GM23338 (cell line): ENCODE results near the gene PRDX6.

Experiments used
- EZH2phosphoT487 ChIP-seq: fragments of 200-600 bp; sonication (generic); IDR thresholded peaks from one replicate; pipeline ENCODE4 v1.8.1; 2018; ENCODE audit warnings: antibody characterized with exemption; ENCODE audit not compliant: unreplicated experiment
- TF ChIP-seq, protein P1 (sequence below), 2 experiments: fragments of 200-600 bp in 1 of 2; sonication (generic) in 1 of 2; conservative IDR thresholded peaks; 2 replicates each; pipeline versions ENCODE4 v1.5.1 to v1.6.1; 2016 to 2017; ENCODE audit warnings: antibody characterized with exemption in 2 of 2, low read depth in 2 of 2, mild to moderate bottlenecking in 2 of 2, moderate library complexity in 1 of 2

DNA sequence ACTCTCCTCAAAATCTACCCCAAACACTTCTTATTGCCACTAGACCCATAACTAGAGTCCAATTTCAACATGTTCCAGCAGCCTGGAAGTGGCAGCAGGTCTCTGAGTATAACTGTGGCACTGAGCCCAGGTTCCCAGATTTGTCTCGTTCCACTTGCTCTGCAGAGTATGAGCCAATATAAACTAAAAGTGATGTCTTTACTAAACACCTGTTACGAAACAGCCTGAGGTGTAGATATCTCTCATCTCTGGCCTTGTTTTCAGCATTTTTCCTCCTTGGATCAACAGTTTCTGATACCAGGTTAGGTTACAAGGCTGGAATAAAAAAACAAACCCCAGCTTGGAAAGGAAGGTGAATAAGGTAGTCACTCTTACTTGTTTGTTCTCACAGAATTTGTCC lies 25.2 kb upstream of the PRDX6 start:
- TF ChIP-seq, protein P1, sequence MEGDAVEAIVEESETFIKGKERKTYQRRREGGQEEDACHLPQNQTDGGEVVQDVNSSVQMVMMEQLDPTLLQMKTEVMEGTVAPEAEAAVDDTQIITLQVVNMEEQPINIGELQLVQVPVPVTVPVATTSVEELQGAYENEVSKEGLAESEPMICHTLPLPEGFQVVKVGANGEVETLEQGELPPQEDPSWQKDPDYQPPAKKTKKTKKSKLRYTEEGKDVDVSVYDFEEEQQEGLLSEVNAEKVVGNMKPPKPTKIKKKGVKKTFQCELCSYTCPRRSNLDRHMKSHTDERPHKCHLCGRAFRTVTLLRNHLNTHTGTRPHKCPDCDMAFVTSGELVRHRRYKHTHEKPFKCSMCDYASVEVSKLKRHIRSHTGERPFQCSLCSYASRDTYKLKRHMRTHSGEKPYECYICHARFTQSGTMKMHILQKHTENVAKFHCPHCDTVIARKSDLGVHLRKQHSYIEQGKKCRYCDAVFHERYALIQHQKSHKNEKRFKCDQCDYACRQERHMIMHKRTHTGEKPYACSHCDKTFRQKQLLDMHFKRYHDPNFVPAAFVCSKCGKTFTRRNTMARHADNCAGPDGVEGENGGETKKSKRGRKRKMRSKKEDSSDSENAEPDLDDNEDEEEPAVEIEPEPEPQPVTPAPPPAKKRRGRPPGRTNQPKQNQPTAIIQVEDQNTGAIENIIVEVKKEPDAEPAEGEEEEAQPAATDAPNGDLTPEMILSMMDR (conservative IDR thresholded peaks at IDR 0.05; ENCODE audit: low read depth in 2 of 2), result no peak
- no peak for TF ChIP-seq EZH2phosphoT487
